ENCODE results near the gene VAV1.
"Not testable (repeated sequence)": the region's sequence is repeated elsewhere in the genome, so short reads cannot be mapped to it uniquely, and the experiment has no call there.

Gene VAV1

GRCh38 chr19:6761053-6761676 lies 11.3 kb upstream of the VAV1 start:
- no peak for DNase-seq

- DNase-seq = not testable (repeated sequence)
Measured at GRCh38 chr19:6762253-6762797, 10.2 kb upstream of the VAV1 start.

DNA sequence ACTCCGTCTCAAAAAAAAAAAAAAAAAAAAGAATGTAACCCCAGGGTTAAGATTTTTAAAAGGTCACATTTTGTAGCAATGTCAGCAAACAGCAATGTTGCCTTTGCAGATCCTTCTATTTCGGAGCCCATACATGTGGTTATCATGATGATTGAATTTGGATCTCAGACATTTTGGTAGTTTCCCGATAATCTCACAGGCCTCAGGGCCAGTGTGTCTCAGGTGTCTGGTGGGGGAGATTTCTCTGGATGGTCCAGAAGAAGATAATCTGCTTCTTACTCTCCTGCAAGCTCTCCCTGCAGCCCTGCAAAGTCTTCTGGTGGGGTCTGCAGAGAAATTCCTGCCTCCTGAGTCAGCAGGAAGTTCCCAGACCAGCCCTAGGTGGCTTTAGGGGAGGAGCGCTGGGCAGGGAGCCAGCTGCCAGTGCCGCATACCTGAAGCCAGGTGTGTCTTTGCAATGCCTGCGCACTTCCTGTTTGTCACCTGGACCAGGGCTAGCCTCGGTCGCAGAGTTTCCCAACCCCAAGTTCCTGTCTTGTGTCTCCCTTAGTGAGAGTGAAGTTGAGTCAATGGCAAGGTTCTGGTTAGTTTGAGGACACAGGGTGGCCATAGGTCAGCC lies 6.7 kb upstream of the VAV1 start:
- DNase-seq = no peak

DNA sequence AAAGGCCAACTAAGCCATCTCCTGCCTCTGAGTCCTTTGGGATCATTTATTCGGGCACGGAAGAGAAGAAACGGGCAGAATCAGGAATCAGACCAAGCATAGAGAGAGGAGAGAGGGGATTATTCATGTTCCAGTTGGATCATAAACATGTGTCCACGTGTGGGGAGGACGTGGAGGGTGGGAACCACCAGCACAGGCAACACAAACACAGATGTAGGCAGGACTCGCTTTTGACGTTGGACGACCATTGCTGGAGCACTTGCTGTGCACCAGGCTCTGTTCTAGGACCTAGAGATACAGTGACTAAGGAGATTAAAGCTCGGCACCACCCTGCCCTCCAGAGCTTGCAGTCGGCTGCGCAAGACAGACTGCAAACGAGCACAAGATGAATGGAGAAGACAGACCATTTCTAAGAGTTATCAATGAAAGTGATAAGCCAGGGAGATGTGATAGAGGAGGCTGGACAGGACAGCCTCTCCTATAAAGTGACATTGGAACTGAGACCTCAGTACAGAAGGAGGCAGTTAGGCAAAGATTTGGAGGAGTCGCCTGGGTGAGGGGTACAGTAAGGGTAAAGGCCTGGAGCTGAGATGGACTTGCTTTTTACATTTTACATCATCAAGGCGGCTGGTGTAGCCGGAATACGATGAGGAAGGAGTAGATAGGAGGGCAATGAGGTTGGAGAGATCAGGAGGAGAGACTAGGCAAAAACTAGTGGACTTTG lies 6.0 kb upstream of the VAV1 start:
- DNase-seq = no peak

DNA sequence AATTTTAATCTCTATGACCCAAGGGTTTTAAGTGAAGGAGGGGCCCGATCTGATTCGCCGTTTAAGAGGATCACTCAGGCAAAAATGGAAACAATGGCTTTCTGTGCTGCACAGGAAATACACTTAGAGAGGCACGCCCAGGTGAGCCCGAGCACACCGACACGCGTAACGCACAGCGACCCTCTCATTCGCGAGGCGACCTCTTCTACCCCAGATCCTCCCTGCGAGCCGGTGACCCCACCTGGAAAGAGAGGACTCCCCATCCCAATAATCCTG lies 5.5 kb upstream of the VAV1 start:
- no peak for DNase-seq

- no peak for DNase-seq
Measured at GRCh38 chr19:6767357-6768235, 4.9 kb upstream of the VAV1 start, which contains the start of gene SH2D3A. Gene SH2D3A (minus strand): TSS chr19:6767435. CDS start chr19:6763748, 3,687 bp downstream.

- no peak for DNase-seq
Measured at GRCh38 chr19:6768236-6768785, 4.2 kb upstream of the VAV1 start.

DNA sequence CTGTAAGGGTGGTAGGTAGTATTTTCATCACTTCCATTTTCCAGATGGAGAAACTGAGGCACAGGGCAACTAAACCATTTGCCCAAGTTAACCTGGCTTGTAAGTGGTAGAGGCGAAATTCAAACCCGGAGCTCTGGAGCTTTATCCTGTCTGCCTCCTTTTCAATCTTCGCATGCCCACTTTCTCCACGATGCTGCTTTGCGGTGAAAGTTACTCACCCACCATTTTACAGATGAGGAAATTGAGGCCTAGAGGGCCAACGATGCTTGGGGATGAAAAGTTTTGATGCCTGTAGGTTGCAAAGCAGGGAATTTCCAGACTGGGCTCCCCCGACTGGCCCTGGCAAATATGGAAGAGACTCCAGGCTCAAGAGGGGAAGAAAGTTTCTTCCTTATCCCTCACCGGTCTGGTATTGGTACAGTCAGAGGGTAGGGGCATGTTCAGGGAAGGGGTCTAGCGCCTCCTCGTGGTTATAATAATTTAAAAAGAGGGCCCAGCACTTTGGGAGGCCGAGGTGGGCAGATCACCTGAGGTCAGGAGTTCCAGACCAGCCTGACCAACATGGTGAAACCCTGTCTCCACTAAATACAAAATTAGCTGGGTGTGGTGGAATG lies 3.4 kb upstream of the VAV1 start:
- no peak for DNase-seq

GRCh38 chr19:6771648-6772027 lies 870 bp upstream of the VAV1 start:
- not testable (repeated sequence) for DNase-seq

- DNase-seq = no peak
Measured at GRCh38 chr19:6772866-6773322, 386 bp downstream of the VAV1 start.

DNA sequence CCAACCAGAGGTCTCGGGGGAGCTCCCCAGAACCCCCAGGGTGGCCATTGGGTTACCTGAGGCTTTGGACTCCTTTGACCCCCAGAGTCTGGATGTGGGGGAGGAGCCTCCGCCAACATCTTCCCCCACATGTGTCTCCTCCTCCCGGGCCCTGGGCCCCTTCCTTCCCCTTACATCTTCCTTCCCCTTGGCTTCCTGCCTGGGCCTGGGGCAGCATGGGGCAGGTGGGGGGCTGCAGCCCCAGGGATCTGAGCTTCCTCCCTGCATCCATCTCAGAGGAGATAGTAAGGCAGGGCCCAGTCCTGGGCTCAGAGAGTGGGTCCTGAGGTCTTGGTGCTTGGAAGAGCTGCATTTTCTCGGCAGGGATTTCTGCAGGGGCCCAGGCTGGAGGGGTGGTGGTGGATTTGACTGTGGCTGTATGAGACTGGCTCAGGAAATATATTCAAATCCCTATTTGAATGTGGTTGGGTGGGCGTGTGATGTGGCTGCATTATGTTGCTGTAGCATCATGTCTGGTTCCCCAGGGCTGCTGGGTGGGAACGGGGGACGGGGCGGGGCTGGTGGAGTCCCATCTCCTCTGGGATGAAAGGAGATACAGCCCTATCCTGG lies 919 bp downstream of the VAV1 start:
- no peak for DNase-seq

DNA sequence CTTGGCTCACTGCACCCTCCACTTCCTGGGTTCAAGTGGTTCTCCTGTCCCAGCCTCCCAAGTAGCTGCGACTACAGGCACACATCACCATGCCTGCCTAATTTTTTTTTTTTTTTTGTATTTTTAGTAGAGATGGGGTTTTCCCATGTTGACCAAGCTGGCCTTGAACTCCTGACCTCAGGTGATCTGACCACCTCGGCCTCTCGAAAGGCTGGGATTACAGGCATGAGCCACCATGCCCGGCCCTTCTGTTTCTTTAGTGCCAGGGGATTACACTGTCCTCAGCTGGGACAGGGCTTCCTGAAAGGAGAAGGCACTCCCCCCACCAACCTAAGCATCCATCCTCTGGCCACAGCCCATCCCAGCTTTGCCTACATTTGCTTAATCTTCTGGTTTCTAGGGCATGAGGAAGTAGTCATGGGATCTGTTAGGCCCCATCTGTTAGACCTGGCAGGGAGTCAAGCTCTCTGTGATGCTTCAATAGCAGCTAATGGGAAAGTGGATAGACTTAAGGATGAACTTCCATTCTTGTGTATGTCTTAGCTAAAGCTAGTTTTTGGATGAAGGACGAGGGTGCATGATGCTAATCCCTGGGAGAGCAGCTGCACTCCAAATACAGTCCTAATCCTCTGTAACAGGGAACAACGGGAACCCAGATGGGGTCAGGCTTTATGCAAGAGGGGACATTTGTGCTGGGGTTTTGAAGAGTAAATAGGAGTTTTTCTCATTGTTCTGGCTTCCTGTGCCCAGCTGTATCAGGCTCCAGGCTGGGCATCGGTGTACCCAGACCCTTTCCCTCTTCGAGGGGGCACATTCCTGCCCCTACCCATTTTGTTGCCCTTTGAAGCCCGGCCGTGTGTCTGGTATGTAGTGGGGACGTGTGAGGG lies 2.6 kb downstream of the VAV1 start:
- DNase-seq = no peak

DNA sequence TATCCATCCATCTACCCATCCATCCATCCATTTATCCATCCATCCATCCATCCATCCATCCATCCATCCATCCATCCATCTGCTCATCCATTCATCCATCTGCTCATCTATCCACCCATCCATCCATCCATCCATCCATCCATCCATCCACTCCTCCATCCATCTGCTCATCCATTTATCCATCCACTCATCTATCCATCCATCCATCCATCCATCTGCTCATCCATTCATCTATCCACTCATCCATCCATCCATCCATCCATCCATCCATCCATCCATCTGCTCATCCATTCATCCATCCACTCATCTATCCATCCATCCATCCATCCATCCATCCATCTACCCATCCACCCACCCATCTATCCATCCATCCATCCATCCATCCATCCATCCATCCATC lies 3.5 kb downstream of the VAV1 start:
- not testable (repeated sequence) for DNase-seq

GRCh38 chr19:6776999-6777398 lies 4.5 kb downstream of the VAV1 start:
- DNase-seq = no peak

DNA sequence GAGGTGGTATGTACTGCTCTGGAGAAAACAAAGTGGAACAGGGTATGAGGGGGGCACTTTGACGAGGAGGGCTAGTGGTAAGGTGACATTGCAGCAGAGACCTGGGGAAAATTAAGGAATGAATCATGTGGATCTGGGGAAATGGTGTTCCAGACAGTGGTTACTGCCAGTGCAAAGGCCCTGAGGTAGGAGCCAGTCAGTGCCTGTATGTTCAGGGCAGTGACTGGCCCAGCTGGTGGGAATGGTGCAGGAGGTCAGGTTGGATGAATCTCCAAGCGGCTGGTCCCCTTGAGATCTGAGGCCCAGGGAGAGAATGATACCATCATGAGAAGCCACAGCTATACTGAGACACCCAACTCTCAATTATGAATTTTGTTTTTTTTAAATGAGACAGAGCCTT lies 4.9 kb downstream of the VAV1 start:
- no peak for DNase-seq

DNA sequence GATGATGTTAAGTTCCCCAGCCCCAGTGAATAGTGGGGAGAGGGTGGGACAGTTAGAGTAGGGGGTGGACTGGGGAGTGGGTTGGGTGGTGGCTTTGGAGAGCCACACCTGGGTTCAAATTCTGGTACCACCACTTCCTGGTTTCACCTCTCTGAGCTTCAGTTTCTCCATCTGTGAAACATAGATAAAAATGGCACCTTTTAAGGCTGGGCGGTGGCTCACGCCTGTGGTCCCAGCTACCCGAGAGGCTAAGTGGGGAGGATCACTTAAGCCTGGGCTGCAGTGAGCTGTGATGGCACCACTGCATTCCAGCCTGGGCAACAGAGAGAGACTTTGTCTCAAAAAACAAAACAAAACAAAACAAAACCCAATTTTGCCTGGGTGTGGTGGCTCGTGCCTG lies 5.9 kb downstream of the VAV1 start:
- no peak for DNase-seq

DNA sequence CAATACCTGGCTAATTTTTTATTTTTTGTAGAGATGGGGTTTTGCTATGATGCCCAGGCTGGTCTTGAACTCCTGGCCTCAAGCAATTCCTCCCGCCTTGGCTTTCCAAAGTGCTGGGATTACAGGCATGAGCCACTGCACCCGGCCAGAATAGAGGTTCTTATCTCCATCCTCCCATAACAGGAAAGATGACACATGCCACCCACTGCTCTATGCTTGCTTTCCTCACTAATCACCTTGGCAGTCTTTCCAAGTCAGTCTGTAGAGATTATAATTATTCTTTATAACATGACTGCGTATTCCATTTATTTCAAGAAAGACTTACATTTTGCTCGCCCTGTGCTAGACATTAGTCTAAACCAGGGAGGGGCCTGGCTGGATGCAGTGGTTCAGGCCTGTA lies 6.7 kb downstream of the VAV1 start:
- DNase-seq = no peak

GRCh38 chr19:6787393-6787792 lies 14.9 kb downstream of the VAV1 start:
- no peak for DNase-seq

- no peak for DNase-seq
Measured at GRCh38 chr19:6788896-6789295, 16.4 kb downstream of the VAV1 start.

GRCh38 chr19:6790194-6791128 lies 18.0 kb downstream of the VAV1 start:
- DNase-seq = no peak

Data from left hindlimb (tissue), 1 donor.